Vagina (tissue), 2 donors: Measurements from ENCODE around the gene ST6GALNAC4. TPM values are rescaled to one million over a fixed set of nuclear protein-coding genes. Genes with fewer than 3 reads are reported as not detected.

Experiments used
- DNase-seq, 2 donors: peaks; one replicate each; pipeline ENCODE4 v3.0.0-alpha.2; 2017; ENCODE audit errors: extremely low spot score in 2 of 2
- H3K27ac ChIP-seq: fragments of 200-600 bp; sonication (generic); one replicate; pipeline ENCODE4 v1.5.1; 2019
- H3K27me3 ChIP-seq: fragments of 200-600 bp; sonication (generic); one replicate; pipeline ENCODE4 v1.5.1; 2019
- H3K36me3 ChIP-seq, 2 donors: fragments of 200-600 bp; sonication (generic); one replicate each; pipeline ENCODE4 v1.5.1; 2017 to 2019
- H3K4me1 ChIP-seq: fragments of 200-600 bp; sonication (generic); one replicate; pipeline ENCODE4 v1.5.1; 2019
- H3K4me3 ChIP-seq, 2 donors: fragments of 200-600 bp; sonication (generic); 1 replicate in 1 of 2; 2 replicates in 1 of 2; pipeline ENCODE4 v1.5.1; 2016 to 2019
- H3K9me3 ChIP-seq: fragments of 200-600 bp; sonication (generic); one replicate; pipeline ENCODE4 v1.5.1; 2019
- POLR2A ChIP-seq, 2 donors: fragments of 450-650 bp; IDR thresholded peaks; one replicate each; pipeline ENCODE4 v1.6.1; 2017; ENCODE audit warnings: antibody characterized with exemption in 2 of 2, mild to moderate bottlenecking in 2 of 2, moderate library complexity in 2 of 2
- POLR2AphosphoS5 ChIP-seq, 2 donors: sonication (generic); formaldehyde crosslinking; IDR thresholded peaks; one replicate each; pipeline ENCODE4 v1.9.0; 2017; ENCODE audit warnings: antibody characterized with exemption in 2 of 2, mild to moderate bottlenecking in 2 of 2, low read depth in 1 of 2; ENCODE audit not compliant: insufficient read depth in 1 of 2
- intact Hi-C: fragments of 100-400 bp; cut with DNase I; formaldehyde crosslinking; loops from one replicate; pipeline ENCODE4 v1.15.1; 2023
- total RNA-seq: library from RNA; depleted of rRNA; stranded (reverse); fragments of >200 nt; gene quantifications from one replicate; pipeline ENCODE4 v1.2.3, GENCODE V29; 2016
- TF ChIP-seq, protein P1 (sequence below), 3 experiments: fragments of 450-650 bp in 2 of 3; fragments of 200-600 bp in 1 of 3; sonication (generic) in 1 of 3; IDR thresholded peaks; one replicate each; pipeline ENCODE4 v1.5.1; 2017 to 2019; ENCODE audit warnings: antibody characterized with exemption in 3 of 3, mild to moderate bottlenecking in 2 of 3, moderate library complexity in 2 of 3

Gene ST6GALNAC4
- total RNA-seq, 1 donor from 2014 or later = 33.1 TPM

DNA sequence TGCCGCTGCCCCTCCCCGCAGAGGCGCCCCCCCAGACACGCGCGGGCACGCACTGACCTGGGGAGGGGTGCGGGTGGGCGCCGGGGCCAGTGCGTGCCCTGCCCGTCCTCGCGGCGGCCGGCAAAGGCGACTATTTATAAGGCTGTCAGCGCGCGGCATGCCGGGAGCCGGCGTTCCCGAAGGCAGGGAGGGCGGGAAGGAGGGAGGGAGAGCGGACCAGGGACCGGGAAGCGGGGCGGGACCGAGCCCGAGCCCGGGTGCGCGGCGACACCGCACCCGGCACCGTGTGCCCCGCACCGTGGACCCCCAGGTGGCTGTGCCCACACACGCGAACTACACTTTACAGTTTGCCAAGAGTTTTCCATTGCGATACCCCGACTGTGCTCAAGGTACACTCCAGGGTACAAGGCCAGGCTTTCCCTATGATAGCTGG, 39.3 kb downstream of the ST6GALNAC4 start, which contains the start of gene AK1:
TSS of gene AK1 (minus strand) at position 110 of the 433 bp plus-strand sequence. CDS start 3,058 bp downstream, outside the sequence.
- H3K9me3 ChIP-seq = no peaks in the 10 kb centered on the region
- TF ChIP-seq POLR2A (IDR thresholded peaks at IDR 0.05) = peak in 1 of 2 donors; percentile 25
- TF ChIP-seq, protein P1, sequence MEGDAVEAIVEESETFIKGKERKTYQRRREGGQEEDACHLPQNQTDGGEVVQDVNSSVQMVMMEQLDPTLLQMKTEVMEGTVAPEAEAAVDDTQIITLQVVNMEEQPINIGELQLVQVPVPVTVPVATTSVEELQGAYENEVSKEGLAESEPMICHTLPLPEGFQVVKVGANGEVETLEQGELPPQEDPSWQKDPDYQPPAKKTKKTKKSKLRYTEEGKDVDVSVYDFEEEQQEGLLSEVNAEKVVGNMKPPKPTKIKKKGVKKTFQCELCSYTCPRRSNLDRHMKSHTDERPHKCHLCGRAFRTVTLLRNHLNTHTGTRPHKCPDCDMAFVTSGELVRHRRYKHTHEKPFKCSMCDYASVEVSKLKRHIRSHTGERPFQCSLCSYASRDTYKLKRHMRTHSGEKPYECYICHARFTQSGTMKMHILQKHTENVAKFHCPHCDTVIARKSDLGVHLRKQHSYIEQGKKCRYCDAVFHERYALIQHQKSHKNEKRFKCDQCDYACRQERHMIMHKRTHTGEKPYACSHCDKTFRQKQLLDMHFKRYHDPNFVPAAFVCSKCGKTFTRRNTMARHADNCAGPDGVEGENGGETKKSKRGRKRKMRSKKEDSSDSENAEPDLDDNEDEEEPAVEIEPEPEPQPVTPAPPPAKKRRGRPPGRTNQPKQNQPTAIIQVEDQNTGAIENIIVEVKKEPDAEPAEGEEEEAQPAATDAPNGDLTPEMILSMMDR (IDR thresholded peaks at IDR 0.05) = peak in 1 of 3 experiments; percentile 23
- TF ChIP-seq POLR2AphosphoS5 (IDR thresholded peaks at IDR 0.05; ENCODE audit: insufficient read depth in 1 of 2, low read depth in 1 of 2) = peak; percentile 62 to 85
- no peaks in the 10 kb centered on the region for H3K27me3 ChIP-seq
- H3K27ac ChIP-seq = peak within 1 kb of the TSS; percentile 89
- peaks cover 0 to 5% of the 10 kb centered on the region in 2 donors for H3K36me3 ChIP-seq
- no peak for DNase-seq
- intact Hi-C loops = no loop called here
- H3K4me1 ChIP-seq = peaks cover 60% of the 10 kb centered on the region
- peak within 1 kb of the TSS; percentile 47 to 74 for H3K4me3 ChIP-seq

DNA sequence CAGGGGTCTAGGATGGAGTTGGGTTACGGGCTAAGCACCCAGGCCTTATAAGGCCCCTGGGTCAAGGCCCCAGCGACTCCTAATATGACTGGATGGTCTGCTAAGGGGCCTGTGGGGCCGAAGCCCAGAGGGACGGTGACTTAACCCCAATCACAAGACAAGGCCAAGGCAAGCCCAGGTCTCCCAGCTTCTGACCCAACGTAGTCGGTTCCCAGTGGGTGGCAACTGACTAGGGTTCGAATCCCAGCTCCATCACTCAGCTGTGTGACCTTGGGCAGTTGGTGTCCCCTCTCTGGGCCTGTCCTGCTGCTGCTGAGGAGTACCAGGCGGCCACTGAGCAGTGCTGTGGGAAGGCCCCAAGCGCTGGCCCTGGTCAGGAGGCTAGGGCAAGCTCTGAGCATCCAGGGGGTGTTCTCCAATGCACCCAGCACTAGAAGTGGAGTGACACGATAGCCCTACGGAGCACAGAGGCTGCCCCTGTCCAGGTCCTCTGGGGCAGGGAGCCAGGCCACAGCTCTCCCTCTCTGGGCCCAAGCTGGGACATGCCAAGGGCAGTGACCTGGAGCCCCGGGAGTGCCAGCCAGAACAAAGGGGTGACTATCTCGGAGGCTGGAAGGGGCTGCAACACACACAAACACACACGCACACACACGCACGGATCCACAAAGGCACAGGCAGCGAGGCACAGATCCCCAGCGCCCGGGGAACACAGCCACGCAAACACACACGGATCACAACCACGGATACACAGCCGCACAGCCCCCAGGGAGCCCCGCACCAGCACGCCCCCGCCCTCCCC, 39.9 kb downstream of the ST6GALNAC4 start:
- intact Hi-C loops = no loop called here

DNA sequence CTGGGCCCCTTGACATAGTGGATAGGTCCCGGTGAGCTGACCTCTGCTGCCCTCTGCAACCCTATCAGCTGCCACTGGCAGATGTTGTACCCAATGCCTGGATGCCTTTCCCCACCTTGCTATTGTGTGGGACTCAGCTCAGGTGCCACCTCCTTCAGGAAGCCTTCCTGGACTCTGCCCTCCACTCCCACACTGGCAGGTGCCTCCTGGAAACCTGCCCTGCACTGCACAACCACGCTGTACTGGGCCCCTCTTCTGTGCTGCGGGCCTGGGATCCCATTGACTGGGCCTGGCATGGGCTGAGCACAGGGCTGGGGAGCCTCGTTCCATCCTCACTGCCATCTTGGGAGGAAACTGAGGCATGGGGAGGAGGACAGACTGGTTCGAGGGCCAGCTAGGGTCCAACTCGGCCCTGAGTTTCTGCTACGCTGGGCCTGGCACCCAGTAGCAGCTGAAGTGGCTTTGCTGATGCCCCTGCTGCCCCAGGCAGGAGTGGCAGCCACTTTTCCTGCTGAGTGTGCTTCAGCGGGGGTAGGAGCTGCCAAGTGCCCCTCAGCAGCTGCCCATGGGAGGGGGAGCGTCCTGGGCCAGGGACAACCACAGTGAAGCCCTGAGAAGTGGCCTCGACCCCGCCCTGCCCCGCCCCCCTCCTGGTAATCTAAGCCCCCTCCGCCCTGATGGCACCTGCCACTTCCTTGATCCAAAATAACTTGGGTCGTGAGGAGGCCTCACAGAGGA, 40.6 kb downstream of the ST6GALNAC4 start:
- Histone ChIP-seq H3K4me3 (peak overlapping the region; percentile 47 to 74), H3K36me3 (peaks cover 0 to 19% of the 10 kb centered on the region in 2 donors), H3K4me1 (peaks cover 60% of the 10 kb centered on the region), H3K9me3 (no peaks in the 10 kb centered on the region), H3K27ac (peak overlapping the region; percentile 89), H3K27me3 (no peaks in the 10 kb centered on the region)
- intact Hi-C loops = no loop called here
- no peak for DNase-seq
- TF ChIP-seq, protein P1 (IDR thresholded peaks at IDR 0.05) = no peak
- TF ChIP-seq POLR2AphosphoS5 (IDR thresholded peaks at IDR 0.05; ENCODE audit: insufficient read depth in 1 of 2, low read depth in 1 of 2) (no peak), POLR2A (IDR thresholded peaks at IDR 0.05) (no peak)

More for the DNA sequence above, 39.9 kb downstream of the ST6GALNAC4 start:
- H3K36me3 ChIP-seq = peaks cover 0 to 12% of the 10 kb centered on the region in 2 donors
- H3K9me3 ChIP-seq = no peaks in the 10 kb centered on the region
- no peaks in the 10 kb centered on the region for H3K27me3 ChIP-seq
- peak overlapping the region; percentile 89 for H3K27ac ChIP-seq
- TF ChIP-seq POLR2AphosphoS5 (IDR thresholded peaks at IDR 0.05; ENCODE audit: insufficient read depth in 1 of 2, low read depth in 1 of 2) = no peak
- TF ChIP-seq POLR2A (IDR thresholded peaks at IDR 0.05) = no peak
- TF ChIP-seq, protein P1 (IDR thresholded peaks at IDR 0.05) = no peak
- H3K4me1 ChIP-seq = peaks cover 60% of the 10 kb centered on the region
- H3K4me3 ChIP-seq = peak overlapping the region; percentile 47 to 74
- no peak for DNase-seq

DNA sequence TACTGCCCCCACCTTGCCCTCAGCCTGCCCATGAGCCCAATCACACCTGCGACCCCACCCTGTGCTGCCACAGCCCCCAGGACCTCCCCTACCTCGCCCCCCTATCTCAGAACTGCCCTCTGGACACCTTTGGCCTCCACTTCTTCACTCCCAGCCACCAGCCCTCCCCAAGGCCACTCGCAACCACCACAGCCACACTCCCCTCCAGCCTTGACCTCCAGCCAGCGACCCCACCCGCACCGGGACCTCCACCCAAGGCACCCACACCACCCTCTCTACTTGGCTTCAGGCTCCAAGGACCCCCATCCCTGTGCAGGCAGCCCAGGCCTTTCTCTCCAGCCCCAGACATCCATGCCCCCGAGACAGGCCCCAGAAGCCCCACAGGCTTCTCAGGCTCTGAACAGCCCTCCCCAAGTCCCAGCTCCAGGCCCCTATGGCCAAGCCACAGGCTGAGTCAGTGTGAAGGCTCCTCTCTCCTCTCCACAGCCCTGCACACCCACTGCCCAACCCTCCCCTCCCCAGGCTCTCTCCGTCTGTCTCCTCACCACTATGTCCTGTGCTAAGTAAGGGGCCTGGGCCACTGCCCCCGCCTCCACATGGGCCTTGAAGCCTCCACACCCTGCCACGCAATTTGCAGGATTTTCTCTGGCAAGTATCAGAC, 41.4 kb downstream of the ST6GALNAC4 start:
- DNase-seq = no peak
- peak overlapping the region; percentile 89 for H3K27ac ChIP-seq
- H3K4me1 ChIP-seq = peaks cover 60% of the 10 kb centered on the region
- no peaks in the 10 kb centered on the region for H3K9me3 ChIP-seq
- intact Hi-C loops = no loop called here
- H3K36me3 ChIP-seq = peaks cover 0 to 20% of the 10 kb centered on the region in 2 donors
- TF ChIP-seq POLR2AphosphoS5 (IDR thresholded peaks at IDR 0.05; ENCODE audit: insufficient read depth in 1 of 2, low read depth in 1 of 2) (no peak), POLR2A (IDR thresholded peaks at IDR 0.05) (no peak)
- TF ChIP-seq, protein P1 (IDR thresholded peaks at IDR 0.05) = no peak
- peak overlapping the region; percentile 47 to 74 for H3K4me3 ChIP-seq
- no peaks in the 10 kb centered on the region for H3K27me3 ChIP-seq
